HL-60 (cell line): ENCODE measurements around the gene SHB.

ENCODE experiments used
- DNase-seq, 2 experiments: peaks; one replicate each; pipeline ENCODE4 v3.0.0-alpha.2; 2010 to 2020; ENCODE audit warnings: low read depth in 1 of 2, low spot score in 1 of 2
- H3K27ac ChIP-seq: fragments of 250-450 bp; sonication (Bioruptor Pico); replicated peaks from 2 replicates; pipeline ENCODE4 v1.5.1; 2020; ENCODE audit warnings: mild to moderate bottlenecking, moderate library complexity
- H3K27me3 ChIP-seq: fragments of 250-450 bp; sonication (Bioruptor Pico); 2 replicates; pipeline ENCODE4 v1.5.1; 2021; ENCODE audit warnings: mild to moderate bottlenecking, moderate library complexity; ENCODE audit not compliant: insufficient read depth, poor library complexity, severe bottlenecking
- H3K4me3 ChIP-seq: replicated peaks from 2 replicates; pipeline ENCODE4 v1.5.1; 2011; ENCODE audit warnings: mild to moderate bottlenecking, control low read depth, low read length; ENCODE audit not compliant: insufficient read depth
- CTCF ChIP-seq: IDR thresholded peaks from one replicate; pipeline ENCODE4 v1.5.1; 2011; ENCODE audit warnings: low read length, control low read depth, inconsistent platforms; ENCODE audit not compliant: insufficient read depth
- GABPA ChIP-seq: IDR thresholded peaks from 2 replicates; pipeline ENCODE4 v1.6.1; 2012; ENCODE audit warnings: low read depth
- POLR2AphosphoS5 ChIP-seq: IDR thresholded peaks from 2 replicates; pipeline ENCODE4 v1.6.1; 2012; ENCODE audit warnings: low read depth
- REST ChIP-seq: IDR thresholded peaks from 2 replicates; pipeline ENCODE4 v1.6.1; 2012; ENCODE audit warnings: low read depth; ENCODE audit not compliant: insufficient replicate concordance
- SPI1 ChIP-seq: IDR thresholded peaks from 2 replicates; pipeline ENCODE4 v1.6.1; 2012; ENCODE audit warnings: low read depth, mild to moderate bottlenecking, borderline replicate concordance

SHB gene

DNA sequence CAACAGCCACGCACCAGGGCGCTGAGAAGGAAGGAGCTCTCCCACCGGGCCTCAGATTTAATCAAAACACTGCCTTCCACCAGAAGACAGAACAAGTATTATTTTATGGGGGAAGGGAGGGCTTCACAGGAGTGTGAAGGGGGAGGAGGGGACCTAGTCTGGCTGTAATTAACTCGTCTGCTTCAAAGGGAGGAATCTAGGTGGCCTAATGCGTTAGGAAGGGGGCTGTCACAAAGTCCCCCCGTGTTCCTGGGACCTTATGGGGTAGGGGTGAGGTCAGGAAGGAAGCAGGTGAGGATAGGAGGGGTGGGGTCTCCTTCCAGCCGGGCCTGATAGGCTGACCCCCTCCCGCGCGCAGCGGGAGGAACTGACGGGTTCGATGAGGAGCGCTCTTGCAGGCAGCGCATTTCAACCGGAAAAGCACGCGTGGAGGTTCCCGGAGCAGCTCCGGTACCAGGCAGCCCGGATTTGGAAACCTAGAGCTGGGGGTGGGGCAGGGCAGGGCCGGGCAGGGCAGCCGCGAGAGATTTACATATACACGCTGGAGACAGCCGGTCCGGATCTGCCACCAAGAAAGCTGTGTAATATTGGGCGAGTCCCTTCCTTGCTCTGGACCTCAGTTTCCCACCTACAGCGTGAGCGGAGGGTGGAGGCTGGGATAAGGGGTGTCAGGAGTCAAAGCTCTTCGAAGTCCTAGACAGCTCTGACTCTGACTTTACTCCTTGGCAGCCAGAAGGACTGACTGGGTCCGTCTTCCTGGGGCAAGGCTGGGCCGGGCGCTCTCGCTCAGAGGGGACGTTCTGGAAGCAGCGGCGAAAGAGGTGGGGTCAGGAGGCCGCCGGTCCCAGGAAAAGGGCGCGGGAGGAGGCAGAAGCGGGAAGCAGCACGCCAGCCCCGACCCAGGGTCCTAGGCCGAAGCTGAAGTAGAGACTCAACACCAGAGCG, 1.8 kb downstream of the SHB start:
- peaks cover 16% of the 10 kb centered on the region for H3K27me3 ChIP-seq
- H3K4me3 ChIP-seq, result peak overlapping the region; percentile 57
- no peak for TF ChIP-seq REST
- no peak for TF ChIP-seq SPI1
- DNase-seq, result no peak
- no peak overlapping the region for H3K27ac ChIP-seq

GRCh38 chr9:38066197-38066913, 2.7 kb downstream of the SHB start:
- DNase-seq, result no peak
- H3K27ac ChIP-seq, result no peak overlapping the region
- TF ChIP-seq REST, result no peak
- no peak for TF ChIP-seq POLR2AphosphoS5
- TF ChIP-seq GABPA, result no peak
- no peak for TF ChIP-seq CTCF
- peaks cover 16% of the 10 kb centered on the region for H3K27me3 ChIP-seq
- no peak overlapping the region for H3K4me3 ChIP-seq

DNA sequence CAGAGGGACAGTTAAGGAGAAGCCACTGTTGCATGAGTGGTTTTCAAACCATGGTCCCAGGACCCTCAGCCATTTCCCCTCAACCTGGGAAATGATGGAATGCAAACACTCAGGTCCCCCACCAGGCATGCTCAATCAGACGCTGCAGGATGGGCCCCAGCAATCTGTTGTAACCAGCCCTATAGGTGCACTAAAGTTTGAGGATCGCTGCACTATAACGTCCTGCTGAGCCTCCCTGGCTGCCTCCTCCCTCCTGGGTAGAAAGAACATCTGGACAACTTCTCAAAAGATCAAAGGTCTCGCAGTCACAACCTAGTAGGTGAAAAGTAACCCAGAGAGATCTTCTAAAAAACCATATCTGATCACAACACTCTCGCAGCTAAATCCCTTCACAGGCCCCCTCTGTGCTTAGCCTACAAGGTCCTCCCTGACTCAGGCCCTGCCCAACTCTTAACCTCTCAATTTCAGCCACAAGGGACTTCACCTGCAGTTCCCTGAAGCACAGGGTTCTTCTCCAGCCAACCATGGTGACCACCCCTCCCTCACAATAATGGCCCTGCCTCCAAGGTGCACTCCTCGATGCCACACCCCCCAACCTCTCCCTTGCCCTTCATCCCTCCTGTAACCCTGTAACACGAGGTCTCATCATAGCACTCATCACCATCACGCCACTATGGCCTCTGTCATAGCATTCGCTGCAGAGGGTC, 3.5 kb downstream of the SHB start:
- Histone ChIP-seq H3K4me3 (no peak overlapping the region), H3K27me3 (peaks cover 16% of the 10 kb centered on the region), H3K27ac (no peak overlapping the region)
- TF ChIP-seq REST (no peak), GABPA (no peak), SPI1 (no peak), CTCF (no peak), POLR2AphosphoS5 (no peak)
- no peak for DNase-seq
